Measurements from ENCODE around the gene MMP2.

The MMP2 gene

DNA sequence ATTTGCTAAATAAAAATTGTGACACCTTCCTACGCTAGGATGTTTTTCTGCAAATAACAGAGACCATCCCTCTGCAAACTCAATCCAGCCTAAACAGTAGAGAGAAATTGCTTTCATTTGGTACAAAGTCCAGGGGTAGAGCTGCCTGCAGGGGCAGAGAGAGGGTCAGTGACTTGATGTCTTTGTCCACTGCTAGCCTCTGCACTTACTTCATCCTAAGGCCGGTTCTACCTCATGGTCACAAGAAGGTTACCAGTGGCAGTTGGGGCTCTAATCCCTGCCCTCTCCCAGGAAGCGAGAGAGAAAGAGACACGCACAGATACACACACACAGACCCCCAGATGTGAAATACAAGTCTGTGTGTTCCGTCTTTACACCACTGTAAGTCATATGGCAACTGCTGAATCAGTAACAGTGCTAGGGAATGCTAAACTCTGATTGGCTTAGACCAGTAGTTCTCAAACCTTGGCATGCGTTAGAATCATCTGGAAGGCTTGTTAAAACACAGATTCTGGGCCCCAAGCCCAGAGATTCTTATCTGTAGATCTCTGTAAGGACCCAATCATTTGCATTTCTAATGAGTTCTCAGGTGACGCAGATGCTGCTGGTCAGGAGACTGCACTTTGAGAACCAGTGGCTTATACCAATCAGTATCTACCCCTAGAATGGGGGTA lies 16.8 kb downstream of the MMP2 start:
- no peak for DNase-seq

DNA sequence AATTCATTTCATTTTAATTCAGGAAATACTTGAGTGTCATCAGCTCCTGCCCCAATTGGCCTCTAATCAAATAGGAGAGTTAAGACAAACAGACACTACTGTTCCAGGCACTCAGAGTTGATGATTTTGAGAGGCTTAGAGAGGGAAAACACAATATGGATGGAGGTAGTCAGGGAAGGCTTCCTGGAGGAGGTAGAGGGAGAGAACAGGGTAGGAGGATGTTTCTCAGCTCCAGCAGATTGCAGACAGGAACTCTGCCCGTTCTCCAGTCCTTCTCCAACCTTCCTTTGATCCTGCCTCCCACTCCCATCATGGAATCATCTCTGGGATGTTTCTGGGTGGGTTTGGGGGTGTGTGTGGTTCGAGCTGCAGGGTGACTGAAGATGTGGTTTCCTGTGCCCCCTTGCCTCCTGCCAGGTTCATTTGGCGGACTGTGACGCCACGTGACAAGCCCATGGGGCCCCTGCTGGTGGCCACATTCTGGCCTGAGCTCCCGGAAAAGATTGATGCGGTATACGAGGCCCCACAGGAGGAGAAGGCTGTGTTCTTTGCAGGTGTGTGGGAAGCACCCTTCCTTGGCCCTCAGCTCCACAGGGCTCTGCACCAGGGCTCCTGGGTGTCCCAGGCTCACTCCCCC lies 17.6 kb downstream of the MMP2 start:
- DNase-seq = no peak

DNA sequence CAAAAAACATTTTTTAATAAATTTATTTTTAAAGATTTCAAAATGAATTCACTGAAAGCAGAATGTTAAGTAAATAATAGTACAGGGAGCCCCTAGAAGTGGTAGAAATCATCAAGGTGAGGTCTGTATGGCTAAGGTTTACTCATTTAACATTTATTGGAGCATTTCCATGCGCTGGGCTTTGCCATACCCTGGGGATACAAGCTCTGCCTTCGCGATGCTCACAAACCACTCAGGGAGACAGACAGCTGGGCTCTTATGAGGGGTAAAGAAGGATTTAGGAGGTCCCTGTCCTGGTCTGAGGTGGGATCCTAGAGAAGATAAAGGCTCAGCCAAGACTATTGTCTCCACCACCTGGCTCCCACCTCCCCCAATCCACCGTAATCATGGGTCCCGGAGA lies 18.6 kb downstream of the MMP2 start:
- DNase-seq = no peak

DNA sequence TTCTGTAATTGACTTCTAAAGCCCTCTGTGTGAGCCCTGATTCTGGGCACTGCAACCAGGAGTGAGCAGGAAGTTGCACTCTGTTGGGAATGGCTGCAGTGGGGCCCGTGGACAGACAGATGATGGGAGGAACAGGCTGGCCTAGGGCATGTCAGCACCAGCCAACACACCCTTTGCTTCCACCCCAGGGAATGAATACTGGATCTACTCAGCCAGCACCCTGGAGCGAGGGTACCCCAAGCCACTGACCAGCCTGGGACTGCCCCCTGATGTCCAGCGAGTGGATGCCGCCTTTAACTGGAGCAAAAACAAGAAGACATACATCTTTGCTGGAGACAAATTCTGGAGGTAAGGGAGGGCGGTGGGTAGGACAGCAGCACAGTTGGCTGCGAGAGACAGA lies 19.1 kb downstream of the MMP2 start:
- DNase-seq = no peak

DNA sequence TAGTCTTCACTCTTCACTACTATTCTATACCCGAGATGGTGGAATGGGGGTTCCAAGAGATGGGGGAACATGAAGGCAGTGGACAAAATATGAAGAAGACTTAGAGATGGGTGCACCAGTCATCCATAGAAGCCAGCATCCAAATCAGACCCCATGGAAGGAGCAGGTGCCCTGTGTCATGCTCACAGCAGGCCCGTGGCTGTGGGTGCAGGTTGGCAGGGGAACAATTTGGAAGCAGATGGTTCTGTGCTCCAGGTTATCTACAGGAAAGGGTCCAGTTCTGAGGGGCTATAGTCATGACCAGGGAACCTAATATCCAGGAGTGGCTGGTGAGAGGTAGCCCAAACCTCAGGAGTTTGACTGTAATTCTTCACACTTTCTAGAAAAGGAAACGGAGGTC lies 20.3 kb downstream of the MMP2 start:
- no peak for DNase-seq

DNA sequence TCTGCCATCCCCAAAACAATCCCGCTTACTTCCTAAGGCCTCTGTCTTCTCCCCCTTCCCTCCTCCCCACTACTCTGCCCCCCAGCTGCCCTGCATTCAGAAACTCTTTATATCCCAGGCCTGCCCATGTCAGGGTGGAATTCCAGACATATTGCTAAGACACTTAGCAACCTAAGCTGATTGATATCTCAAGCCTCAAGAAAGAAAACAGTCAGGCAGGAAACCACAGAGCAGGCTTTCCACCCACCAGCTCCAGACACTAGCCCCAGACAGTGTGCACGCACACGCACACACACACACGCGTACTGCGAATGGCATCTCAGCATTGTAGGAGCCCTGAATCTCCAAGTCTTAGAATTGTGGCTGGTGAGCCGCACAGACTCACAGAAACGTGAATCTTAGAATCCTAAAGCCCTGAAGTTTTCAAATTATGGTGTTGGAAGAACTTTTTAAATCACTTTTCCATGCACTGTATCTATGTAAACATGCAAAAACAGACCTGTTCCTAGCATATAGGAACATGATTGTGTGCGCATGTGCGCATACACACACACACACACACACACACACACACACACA lies 21.0 kb downstream of the MMP2 start:
- peak in 2 of 6 experiments; percentile 1 to 6 for DNase-seq

DNA sequence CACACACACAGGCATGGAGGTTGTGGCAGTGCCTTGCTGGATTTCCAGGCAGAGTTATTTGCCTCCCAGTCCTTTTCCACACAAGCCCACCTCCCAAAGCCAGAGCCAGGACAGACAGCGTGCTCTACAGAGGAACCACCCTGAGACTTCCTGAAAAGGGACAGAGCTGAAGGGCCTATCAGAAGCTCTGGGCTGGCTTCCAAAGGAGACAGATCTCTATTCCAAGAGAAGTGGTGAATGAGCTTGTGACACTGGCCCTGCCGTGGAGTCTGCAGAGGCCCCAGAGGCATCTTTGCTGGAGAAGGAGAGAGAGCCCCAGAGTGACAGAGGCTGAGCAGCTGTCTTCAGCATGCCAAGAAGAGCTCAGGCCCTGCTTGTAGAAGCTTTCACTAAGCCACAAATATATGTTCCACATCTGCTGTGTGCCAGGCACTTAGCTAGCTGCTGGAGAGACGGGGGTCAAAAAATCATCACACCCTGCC lies 21.6 kb downstream of the MMP2 start:
- DNase-seq = no peak

DNA sequence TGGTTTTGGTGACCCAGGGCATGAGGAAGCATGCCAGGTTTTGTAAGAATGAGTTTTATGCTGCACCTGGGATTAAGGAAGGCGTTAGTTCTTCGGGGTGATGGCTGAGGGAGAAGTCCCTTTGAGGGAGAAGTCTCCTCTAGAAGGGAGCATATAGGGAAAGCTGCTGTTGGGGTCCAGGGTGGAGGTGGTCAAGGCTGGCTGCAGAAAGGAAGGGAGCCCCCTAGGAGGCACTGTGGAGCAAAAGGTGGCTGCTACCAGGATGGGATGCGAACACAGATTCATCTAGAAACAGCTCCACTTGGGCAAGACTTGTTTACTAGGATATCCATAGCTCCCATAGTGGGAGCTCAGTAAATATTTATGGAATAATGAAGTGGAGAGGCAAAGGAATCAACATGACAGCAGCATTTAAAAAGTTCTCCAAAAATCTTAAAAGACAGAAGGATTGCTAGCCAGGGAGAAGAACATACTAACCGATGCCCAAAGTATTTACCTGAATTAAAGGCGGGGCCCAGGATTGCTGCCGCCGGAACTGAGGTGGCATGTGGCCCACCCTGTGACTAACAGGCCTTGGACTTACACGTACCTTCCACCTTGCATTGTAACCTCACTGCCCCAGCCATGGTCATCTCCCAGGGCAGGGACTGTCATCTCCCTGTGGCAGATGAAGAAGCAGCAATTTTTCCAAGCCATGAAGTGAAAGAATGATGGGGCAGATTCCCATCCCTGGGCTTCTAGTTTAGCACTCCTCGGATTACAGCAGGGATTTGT lies 22.7 kb downstream of the MMP2 start:
- no peak for DNase-seq

DNA sequence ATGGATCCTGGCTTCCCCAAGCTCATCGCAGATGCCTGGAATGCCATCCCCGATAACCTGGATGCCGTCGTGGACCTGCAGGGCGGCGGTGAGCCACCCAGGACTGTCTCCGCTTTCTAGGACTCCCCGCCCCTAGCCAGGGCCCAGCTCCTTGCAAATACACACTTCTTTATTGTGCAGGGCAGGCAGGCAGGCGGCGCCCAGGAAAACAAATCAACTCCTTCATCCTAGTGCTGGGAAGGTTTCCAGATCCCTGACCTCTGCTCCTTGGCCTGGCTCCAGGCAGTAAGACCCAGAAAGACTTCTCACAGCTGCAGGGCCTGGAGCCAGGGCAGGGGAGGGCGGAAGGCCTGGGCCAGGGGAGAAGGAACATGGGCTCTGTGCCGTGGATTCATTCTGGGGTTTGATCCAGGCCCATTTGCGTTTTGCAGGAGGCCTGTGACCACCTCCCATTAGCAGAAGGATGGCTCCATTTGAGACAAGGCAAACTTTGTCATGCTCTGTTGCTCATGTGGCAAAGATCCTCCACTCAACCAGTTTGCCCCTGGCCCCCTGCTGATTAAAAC lies 23.9 kb downstream of the MMP2 start:
- no peak for DNase-seq

DNA sequence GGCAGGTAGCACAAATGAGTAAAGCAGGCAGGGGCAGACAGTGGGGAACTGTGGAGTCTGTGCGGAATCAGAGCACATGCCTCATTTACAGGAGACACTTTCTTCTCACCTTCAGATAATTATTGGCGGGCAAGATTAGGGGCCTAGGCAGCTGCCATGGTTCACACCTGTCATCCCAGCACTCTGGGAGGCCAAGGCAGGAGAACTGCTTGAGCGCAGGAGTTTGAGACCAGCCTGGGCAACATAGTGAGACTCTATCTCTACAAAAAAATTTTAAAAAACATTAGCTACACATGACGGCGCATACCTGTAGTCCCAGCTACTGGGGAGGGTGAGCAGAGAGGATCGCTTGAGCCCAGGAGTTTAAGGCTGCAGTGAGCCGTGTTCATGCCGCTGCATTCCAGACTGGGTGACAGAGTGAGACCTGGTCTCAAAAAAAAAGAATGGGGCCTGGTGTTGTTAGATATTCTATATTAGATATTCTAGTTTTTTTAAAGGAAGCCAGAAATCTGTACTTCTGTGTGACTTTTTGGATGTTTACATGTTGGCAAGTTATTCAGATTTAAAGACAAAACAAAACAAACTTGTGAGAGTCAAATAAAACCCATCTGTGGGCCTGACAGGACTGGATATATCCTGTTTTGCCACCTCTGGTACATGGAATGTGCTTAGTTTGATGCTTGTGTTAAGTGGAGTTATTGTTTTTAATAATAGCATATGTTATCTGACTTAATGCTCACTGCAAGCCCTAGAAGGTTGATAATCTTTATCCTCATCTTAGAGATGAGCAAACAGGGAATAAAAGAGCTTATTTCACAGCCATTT lies 24.9 kb downstream of the MMP2 start:
- no peak for DNase-seq

DNA sequence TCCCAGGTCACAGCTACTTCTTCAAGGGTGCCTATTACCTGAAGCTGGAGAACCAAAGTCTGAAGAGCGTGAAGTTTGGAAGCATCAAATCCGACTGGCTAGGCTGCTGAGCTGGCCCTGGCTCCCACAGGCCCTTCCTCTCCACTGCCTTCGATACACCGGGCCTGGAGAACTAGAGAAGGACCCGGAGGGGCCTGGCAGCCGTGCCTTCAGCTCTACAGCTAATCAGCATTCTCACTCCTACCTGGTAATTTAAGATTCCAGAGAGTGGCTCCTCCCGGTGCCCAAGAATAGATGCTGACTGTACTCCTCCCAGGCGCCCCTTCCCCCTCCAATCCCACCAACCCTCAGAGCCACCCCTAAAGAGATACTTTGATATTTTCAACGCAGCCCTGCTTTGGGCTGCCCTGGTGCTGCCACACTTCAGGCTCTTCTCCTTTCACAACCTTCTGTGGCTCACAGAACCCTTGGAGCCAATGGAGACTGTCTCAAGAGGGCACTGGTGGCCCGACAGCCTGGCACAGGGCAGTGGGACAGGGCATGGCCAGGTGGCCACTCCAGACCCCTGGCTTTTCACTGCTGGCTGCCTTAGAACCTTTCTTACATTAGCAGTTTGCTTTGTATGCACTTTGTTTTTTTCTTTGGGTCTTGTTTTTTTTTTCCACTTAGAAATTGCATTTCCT lies 26.5 kb downstream of the MMP2 start:
- DNase-seq = no peak

DNA sequence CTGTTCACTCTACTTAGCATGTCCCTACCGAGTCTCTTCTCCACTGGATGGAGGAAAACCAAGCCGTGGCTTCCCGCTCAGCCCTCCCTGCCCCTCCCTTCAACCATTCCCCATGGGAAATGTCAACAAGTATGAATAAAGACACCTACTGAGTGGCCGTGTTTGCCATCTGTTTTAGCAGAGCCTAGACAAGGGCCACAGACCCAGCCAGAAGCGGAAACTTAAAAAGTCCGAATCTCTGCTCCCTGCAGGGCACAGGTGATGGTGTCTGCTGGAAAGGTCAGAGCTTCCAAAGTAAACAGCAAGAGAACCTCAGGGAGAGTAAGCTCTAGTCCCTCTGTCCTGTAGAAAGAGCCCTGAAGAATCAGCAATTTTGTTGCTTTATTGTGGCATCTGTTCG lies 27.1 kb downstream of the MMP2 start:
- DNase-seq = no peak

DNA sequence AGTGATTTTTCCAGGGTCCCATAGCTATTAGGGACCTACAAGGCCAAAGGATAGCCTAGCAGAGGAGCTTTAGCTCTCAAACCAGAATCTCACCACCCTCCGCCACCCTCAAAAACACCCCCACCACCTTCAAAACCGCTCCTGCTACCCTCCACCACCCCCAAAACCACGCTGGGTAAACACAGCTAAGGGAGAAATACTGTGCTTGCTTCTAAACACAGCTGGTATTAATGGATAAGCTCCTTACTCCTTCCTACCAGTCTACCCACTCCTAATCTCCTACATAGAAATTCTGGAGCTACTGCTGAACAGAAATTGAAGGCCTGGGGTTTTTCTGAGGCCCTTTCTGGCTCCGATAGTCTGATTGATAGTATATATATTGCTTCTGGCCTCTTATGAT lies 27.7 kb downstream of the MMP2 start:
- no peak for DNase-seq

DNA sequence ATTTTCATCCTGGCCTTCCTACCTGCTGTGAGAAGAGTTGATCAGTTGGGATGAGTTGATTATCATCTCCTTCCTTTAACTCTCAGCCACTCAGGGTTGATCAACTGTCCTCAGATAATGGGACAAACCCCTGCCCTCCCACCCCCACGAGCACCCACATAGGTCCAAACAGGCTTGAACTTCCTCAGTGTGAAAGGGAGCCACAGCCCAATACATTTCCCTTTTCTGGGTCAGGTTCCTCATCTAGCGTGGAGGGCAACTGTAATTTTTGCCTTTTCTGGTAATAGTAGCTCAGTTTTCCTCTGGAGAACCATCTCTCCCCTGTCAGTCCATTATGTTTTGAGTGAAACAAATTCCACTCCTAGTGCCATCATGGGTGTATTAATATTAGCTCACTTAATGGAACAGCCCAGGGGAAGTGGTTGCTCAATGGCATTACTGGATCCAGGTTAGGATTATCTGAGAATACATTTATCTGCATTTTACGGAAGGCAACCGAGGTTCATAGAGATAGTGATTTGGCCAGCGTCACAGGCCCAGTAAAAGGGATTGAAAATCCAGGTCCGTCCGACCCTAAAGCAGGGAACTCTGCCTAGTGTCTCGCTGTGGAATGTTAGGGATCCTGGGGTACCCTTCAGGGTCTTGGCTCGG lies 29.4 kb downstream of the MMP2 start:
- DNase-seq = no peak

DNA sequence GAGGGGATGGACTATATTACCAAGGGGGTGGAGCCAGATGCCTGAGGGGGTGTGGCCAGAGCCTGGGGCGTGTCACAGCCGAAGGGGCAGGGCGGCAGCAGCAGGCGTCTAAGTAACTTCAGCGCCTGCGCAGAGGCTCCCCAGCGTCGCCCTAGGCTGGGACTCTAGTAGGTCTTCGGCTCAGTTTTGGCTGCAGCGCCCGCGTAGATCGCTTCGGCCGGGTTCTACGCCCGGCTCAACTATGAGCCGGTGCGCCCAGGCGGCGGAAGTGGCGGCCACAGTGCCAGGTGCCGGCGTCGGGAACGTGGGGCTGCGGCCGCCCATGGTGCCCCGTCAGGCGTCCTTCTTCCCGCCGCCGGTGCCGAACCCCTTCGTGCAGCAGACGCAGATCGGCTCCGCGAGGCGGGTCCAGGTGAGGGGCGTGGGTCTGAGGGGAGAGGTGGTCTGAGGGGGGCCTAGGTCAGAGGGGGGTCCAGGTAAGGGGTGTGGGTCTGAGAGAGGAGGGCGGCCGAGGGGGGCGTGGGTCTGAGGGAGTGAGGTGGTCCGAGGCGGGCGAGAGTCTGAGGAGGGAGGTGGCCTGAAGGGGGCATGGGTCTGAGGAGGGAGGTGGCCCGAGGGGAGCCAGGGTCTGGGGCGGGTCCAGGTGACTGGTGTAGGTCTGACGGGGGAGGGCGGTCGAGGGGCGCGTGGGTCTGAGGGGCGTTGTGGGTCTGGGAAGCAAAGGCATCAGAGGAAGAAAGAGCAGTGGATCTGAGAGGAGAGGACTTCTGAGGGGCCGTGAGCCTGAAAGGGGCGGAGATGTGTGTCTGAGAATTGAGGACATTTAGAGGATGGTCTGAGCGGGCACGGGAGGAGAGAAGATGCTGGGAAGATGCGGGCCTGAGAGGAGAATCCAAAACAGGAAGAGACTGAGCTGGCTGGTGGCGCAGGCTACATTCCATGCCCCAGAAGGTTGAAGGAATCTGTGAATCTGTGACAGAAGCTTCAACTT lies 30.2 kb downstream of the MMP2 start, which contains the start of gene LPCAT2:
TSS of gene LPCAT2 (plus strand) at position 132 of the 991 bp plus-strand sequence. CDS start at position 242, 110 bp downstream.
- peak in 3 of 6 experiments; percentile 1 to 30 (median 3) for DNase-seq

DNA sequence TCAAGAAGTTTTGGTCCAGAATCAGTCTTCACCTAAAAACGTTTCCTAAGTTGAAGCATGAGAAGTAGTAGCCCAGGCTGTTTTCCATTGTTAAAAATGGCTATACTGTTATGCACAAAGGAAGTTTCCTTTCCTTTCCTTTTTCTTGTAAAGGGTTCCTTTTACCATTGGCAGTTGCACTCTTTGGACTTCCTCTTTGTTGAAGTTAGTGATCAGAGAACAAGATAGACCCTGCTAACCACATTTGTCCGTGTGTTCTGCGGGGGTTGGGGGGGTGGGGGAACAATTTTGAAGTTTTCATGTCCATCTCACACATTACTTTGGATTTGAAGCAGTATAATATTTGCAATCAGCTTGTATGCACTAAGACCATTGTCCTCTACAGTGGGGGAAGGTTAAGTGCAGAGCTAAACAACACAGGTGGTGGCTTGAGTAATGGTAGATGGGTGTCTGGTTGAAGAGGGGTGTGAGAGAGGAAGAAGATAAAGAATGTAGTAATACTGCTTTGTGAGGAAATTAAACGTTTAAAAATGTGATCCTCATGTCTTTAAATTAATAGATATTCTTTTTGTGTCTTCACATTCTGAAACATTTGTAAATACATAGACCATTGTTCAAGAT lies 31.3 kb downstream of the MMP2 start:
- no peak for DNase-seq

DNA sequence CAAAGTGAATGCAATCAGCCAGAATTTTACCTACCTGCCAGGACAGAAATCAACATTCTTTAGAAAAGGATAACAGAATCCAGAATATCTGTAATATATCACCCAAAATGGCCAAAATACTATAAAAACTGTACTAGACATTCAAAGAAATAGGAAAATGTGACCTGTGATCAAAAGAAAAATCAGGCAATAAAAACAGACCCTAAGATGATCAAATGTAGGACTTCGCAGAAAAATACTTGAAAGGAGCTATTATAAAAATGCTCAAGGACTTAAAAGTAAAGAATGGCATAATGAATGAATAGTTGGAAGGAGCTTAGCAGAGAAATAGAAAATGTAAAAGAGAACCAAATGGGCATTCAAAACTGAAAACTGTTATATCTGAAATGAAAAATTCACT lies 33.9 kb downstream of the MMP2 start:
- DNase-seq = no peak

DNA sequence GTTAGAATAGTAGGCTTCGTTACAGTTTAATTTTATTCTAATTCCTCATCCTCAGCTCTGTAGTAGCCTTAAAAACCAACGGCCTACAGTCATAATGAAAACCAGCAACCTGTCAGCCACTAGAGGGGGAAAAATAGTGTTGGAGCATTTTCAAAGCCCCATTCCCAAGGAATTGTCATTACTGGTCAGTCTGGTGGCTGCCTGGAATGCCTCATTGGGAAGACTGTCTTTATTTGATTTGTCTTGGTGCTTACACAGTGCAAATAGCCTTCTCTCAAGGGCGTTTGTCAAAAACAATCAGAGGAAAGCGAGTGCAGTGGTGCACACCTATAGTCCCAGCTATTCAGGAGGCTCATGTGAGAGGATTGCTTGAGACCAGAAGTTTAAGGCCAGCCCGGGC lies 34.6 kb downstream of the MMP2 start:
- DNase-seq = no peak

DNA sequence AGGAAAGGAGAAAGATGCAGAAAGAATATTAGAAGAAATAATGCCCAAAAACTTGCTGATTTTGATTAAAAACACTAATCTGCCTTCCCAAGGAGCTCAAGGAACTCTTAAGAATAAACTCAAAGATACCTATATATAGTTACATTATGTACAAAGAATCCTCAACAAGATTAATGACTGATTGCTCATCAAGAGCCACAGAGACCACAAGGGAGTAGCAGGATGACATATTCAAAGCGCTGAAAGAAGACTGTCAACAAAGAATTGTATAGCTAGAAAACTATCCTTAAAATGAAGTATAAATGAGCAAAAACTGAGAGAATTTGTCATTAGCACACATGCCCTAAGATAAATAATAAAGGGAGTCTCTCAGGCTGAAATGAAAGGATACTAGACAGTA lies 36.1 kb downstream of the MMP2 start:
- no peak for DNase-seq

Measured in stimulated activated naive CD4-positive, alpha-beta T cell (primary cell).